ENCODE data around the gene STK36.

Gene STK36

GRCh38 chr2:218711550-218711929, 39.7 kb downstream of the STK36 start:
- CTCF ChIA-PET, result interaction anchor here (0.9 to 3.0 kb wide), 12 partner anchors 10 to 137 kb away, joined by 3 to 39 read pairs (median 4); partner anchors contain the start of genes BCS1L and ZNF142
- POLR2A ChIA-PET, result no interaction called here
- no peak for DNase-seq (ENCODE audit: extremely low spot score)
- no peak for TF ChIP-seq CTCF (IDR thresholded peaks at IDR 0.05; ENCODE audit: control extremely low read depth, extremely low read depth, low read depth, missing control alignments)

GRCh38 chr2:218713922-218714321, 42.0 kb downstream of the STK36 start:
- ChIA-PET CTCF (interaction anchor here (1.1 to 1.6 kb wide), 3 partner anchors 12 to 134 kb away, joined by 3 to 5 read pairs (median 3); no protein-coding TSS in a partner anchor), POLR2A (interaction anchor here (0.7 kb wide), 1 partner anchor 15 kb away, joined by 3 read pairs; no protein-coding TSS in a partner anchor)
- DNase-seq (ENCODE audit: extremely low spot score), result no peak

GRCh38 chr2:218716070-218716469, 44.2 kb downstream of the STK36 start:
- DNase-seq (ENCODE audit: extremely low spot score), result no peak
- POLR2A ChIA-PET, result no interaction called here
- CTCF ChIA-PET, result no interaction called here
- TF ChIP-seq CTCF (IDR thresholded peaks at IDR 0.05; ENCODE audit: control extremely low read depth, extremely low read depth, low read depth, missing control alignments), result no peak

More at GRCh38 chr2:218713922-218714321, 42.0 kb downstream of the STK36 start:
- no peak for TF ChIP-seq CTCF (IDR thresholded peaks at IDR 0.05; ENCODE audit: control extremely low read depth, extremely low read depth, low read depth, missing control alignments)

GRCh38 chr2:218717262-218717661, 45.4 kb downstream of the STK36 start:
- no peak for TF ChIP-seq CTCF (IDR thresholded peaks at IDR 0.05; ENCODE audit: control extremely low read depth, extremely low read depth, low read depth, missing control alignments)
- ChIA-PET CTCF (interaction anchor here (1.0 to 1.3 kb wide), 2 partner anchors 10 to 130 kb away, joined by 3 read pairs; no protein-coding TSS in a partner anchor), POLR2A (no interaction called here)
- DNase-seq (ENCODE audit: extremely low spot score), result no peak

- TF ChIP-seq CTCF (IDR thresholded peaks at IDR 0.05; ENCODE audit: control extremely low read depth, extremely low read depth, low read depth, missing control alignments), result no peak
- ChIA-PET CTCF (interaction anchor here (1.0 kb wide), 1 partner anchor 9 kb away, joined by 3 read pairs; no protein-coding TSS in a partner anchor), POLR2A (no interaction called here)
- no peak for DNase-seq (ENCODE audit: extremely low spot score)
These were observed 46.2 kb downstream of the STK36 start for GRCh38 chr2:218718058-218718457.

GRCh38 chr2:218719457-218719856, 47.6 kb downstream of the STK36 start:
- ChIA-PET POLR2A (interaction anchor here (0.7 kb wide), 1 partner anchor 8 kb away, joined by 5 read pairs; no protein-coding TSS in a partner anchor), CTCF (interaction anchor here (0.8 to 5.2 kb wide), 2 partner anchors 8 to 128 kb away, joined by 3 to 39 read pairs; partner anchors contain the start of gene TTLL4)
- no peak for TF ChIP-seq CTCF (IDR thresholded peaks at IDR 0.05; ENCODE audit: control extremely low read depth, extremely low read depth, low read depth, missing control alignments)
- DNase-seq (ENCODE audit: extremely low spot score), result no peak

Data from GM10248 (cell line).